ENCODE data around the gene FURIN.
A peak's percentile ranks its signal among the peaks of the same experiment; 100 is the strongest.
"Not testable (repeated sequence)": the region's sequence is repeated elsewhere in the genome, so short reads cannot be mapped to it uniquely, and the experiment has no call there.

Gene FURIN

DNA sequence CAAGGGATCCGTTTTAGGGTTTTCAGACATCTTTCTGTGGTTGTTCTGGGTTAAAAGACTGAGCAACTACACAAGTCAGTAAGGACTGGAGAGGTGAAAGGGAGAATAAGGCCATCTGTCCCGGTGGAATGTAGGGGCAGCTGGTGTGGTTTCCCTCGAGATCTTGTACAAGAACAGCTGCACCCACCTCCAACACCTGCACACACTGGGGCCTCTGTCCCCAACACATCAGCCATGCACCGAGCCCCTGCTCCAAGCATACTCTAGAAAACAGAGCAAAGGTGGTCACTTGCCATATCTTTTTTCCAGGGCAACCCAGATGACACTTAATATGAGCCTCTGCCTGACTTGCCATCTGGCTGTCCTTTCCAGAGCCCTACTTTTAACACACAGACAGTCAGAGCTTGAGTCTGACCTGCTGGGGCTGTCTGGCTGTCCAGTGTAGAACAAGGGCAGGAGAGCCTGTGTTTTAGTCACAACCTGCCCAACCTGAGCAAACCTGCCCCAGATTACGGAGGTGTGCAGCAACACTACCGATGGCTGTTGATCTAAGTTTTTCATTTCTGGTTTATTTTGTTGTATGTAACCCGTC lies 46.9 kb downstream of the FURIN start:
- DNase-seq (ENCODE audit: low spot score): no peak

DNA sequence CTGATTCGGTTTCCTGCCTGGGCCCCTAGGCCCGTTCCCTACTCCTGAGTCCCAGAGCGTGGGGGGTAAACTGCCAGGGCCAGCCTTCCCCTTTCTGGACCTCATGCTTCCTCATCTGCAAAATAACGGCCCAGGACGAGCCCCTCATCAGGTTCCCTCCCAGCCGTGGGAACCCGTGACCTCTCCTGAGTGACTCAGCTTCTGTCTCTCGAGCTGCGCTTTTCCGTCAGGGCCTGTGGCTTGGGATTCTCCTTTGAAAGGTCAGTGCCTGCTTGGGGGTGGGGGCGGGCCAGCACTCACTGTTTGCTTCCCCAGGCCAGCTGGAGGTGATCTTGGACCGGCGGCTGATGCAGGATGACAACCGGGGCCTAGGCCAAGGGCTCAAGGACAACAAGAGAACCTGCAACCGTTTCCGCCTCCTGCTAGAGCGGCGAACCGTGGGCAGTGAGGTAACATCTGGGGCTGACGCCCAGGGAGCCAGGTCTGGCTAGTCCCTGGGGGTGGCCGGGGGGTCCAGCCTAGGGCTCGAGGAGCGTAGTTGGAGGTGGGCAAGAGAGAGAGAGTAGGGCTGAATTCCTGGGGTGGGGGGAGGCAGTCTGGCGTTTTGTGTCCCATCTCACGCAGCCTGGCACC lies 47.5 kb downstream of the FURIN start:
- no peak for DNase-seq (ENCODE audit: low spot score)

DNA sequence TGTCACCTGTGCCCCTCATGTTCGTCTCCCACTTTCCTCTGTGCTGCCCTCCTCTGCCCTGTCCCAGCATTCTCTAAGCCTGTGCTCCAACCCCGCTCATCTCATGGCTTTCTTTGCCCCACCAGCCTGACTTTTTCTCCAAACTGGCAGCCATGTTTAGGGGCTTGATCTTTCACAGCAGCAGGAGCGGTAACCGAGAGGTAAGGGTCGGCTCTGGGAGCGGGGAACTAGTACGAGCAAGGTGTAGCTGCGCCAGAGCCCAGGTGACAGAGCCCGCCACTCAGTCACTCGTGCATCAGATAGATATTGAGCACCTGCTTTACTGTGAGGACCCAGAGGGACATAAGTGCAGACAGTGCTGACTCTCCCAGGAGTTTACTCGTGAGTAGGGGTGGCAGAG lies 48.1 kb downstream of the FURIN start:
- no peak for DNase-seq (ENCODE audit: low spot score)

DNA sequence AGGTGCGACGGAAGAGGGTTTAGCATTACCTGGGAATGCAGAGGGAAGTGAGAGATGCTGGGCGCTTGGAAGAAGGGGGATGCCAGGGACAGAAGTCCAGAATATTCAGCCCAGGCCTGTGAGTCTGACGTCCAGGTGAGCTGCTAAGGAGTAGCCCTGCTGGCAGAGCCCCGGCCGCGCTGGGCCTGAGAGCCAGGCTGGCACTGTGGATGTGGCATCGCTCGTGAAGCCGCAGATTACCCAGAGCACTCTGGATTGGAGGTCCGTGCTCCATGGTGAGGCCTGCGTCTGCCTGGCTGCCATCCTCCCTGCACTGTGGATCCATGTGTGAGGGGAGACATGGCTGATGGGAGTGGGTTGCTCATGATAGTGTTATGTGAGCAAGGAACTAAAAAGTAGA lies 49.2 kb downstream of the FURIN start:
- no peak for DNase-seq (ENCODE audit: low spot score)

DNA sequence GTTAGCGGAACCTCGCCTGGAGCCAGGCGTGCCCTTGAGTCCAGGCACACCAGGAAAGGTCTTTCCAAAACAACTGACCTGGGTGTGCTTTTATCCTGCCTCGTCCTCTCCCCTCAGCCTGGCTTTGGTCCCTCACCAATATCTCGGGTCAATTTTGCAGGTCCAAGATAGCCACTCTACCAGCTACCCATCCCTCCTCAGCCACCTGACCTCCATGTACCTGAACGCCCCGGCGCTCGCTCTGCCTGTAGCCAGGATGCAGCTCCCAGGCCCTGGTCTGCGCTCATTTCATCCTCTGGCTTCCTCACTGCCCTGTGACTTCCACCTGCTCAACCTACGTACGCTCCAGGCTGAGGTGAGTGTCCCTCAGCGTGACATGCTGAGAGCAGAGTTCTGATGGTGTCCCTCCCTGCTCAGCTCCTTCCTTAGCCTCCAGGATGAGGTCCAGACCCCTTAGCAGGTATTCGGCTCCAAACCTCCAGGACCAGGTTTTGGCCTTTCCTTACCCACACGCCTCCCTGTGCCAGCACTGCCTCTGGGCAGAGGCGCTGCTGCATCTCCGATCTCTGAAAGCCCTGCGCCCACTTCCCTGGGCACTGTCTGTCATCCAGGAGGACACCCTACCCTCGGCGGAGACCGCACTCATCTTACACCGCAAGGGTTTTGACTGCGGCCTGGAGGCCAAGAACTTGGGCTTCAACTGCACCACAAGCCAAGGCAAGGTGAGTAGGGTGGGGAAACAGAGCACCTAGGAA lies 49.8 kb downstream of the FURIN start:
- DNase-seq (ENCODE audit: low spot score): no peak

DNA sequence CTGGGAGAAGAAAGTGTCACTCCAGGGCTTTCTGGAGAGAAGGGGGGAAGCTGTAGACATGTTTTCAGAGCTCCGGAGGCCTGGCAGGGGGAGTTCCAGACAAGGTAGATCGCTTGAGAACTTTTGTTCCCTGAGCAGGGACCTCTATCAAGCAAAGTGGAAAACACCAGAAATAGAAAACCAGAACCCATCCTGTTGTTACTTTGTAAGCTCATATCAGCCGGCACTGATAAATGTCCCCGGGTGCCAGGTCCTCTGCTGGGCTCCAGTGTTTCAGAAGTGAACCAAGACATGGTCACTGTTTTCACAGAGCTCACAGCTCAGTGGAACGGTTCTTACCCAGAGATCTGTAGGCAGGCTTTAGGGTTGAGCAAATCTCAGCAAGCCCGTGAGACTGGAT lies 50.4 kb downstream of the FURIN start:
- DNase-seq (ENCODE audit: low spot score): no peak

DNA sequence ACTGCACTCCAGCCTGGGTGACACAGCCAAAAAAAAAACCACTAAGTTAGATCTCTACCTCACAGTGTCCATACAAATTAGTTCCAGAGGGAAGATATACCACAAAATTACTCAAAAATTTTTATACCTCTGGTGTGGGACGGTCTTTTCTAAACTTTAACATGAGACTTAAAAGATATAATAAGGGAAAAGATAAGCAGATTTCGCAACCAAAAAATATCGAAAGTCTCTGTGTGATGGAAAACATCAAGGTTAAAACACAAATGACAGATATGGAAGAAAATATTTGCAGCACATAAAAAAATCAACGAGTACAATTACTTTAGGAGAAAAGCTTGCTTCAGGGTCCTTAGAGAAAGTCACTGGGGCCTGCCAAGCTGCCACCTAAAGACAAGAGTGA lies 53.5 kb downstream of the FURIN start:
- no peak for DNase-seq (ENCODE audit: low spot score)

DNA sequence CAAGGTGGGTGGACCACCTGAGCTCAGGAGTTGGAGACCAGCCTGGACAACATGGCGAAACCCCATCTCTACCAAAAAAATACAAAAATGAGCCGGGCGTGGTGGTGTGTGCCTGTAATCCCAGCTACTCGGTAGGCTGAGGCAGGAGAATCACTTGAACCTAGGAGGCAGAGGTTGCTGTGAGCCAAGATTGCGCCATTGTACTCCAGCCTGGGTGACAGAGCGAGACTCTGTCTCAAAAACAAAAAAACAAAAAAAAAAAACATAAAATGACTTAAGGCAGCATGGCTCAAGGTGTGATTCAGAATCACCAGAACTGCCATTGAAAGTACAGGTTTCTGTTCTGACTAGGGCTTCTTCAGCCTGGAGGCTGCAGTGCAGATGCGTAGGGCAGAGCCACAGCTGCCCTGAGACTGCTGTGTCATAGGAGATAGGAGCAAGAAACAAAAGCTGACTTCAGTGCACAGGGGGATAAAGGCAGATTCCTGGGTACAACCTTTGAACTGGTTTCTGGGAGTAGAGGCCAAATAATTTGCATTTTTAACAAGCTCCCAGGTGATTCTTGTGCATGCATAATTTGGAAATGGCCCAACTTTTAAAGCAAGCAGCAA lies 54.4 kb downstream of the FURIN start:
- not testable (repeated sequence) for DNase-seq (ENCODE audit: low spot score)

DNA sequence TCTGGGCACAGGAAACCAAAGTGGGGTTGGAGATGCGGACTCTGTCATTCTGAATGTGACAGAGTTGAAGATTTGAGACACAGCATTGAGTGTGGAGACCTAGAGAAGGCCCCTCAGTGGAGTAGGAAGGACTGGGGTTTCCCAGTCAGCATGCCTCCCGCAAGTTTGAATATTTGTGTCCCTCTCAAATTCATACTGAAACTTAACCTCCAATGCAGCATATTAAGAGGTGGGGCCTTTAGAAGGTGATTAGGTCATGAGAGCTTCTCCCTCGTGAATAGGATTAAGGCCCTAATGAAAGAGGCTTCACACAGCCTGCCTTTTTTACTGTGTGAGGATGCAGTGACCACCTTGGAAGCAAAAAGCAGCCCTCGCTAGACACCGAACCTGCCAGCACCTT lies 56.0 kb downstream of the FURIN start:
- no peak for DNase-seq (ENCODE audit: low spot score)

DNA sequence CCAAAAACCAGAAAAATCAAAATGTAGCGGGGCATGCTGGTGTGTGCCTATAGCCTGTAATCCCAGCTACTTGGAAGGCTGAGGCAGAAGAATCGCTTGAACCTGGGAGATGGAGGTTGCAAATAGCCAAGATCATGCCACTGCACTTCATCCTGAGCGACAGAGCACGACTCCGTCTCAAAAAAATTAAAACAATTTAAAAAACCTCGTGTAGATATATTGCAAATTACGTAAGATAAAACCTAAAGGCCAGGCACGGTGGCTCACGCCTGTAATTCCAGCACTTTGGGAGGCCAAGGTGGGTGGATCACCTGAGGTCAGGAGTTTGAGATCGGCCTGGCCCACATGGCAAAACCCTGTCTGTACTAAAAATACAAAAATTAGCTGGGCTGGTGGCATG lies 58.4 kb downstream of the FURIN start:
- DNase-seq (ENCODE audit: low spot score): not testable (repeated sequence)

DNA sequence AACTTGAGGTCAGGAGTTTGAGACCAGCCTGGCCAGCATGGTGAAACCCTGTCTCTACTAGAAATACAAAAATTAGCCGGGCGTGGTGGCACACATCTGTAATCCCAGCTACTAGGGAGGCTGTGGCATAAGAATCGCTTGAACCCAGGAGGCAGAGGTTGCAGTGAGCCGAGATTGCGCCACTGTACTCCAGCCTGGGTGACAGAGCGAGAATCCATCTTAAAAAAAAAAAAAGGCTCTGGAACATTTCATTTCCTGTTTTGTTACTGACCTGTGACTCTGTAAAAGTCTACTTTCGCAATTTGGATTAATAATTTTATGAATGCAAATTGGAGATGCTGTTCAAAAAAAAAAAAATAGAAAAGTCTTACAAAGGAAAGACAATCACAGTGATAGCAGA lies 59.7 kb downstream of the FURIN start:
- not testable (repeated sequence) for DNase-seq (ENCODE audit: low spot score)

DNA sequence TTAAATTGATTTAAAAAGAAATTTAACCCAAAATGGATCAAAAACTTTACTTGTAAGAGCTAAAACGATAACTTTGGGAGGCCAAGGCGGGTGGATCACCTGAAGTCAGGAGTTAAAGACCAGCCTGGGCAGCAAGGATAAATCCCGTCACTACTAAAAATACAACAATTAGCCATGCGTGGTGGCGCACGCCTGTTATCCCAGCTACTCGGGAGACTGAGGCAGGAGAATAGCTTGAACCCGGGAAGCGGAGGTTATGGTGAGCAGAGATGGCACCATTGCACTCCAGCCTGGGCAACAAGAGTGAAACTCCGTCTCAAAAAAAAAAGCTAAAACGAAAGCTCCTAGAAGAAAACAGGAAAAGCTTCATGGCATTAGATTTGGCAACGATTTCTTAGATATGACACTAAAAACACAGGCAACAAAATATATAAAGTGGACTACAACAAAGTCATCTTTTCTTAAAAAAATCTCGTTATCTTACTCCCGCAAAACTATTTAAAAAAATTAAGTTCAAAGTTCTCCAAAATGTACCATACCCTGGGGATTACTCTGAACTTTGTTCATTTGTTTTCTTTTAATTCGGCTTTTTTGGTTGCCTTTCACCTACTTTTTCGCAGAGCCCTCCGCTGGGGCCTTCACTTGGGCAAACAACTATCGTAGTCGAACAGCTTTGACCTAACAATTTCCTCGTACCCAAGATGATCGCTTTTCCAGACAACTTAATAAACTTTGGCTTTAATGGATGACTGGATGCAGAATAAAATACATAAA lies 61.0 kb downstream of the FURIN start:
- no peak for DNase-seq (ENCODE audit: low spot score)

DNA sequence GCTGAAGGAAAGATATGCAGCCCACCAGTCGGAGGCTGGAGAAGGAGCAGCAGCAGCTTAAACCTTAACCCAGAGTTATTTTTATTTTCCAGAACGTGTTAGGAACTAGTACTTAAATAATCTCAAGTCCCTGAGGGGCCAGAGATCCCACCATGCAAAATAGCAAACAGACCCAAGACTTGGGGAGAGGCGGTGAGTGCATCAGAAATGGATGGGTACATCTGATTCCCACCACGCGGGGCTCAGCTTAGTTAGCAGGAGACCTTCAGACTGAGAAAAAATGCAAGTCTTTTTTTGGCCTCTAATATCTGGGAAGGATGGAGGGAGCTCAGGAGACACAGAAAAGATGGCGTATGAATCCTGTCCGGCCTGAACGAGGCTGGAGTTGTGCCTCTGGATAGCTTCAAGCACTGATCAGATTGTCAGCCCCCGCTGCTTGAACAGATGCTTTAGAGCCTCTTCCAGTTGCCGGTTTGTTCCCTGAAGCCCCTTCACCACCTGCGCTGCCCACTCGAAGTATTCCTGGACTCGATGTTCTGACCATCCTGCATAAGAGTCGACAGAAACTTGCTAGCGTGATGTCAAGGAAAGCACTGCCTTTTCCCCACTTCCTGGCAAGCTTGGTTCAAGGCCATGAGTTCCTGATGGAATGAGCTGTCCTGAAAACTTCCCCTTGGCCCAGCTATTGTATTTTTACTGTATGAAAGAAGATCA lies 62.6 kb downstream of the FURIN start:
- no peak for DNase-seq (ENCODE audit: low spot score)

DNA sequence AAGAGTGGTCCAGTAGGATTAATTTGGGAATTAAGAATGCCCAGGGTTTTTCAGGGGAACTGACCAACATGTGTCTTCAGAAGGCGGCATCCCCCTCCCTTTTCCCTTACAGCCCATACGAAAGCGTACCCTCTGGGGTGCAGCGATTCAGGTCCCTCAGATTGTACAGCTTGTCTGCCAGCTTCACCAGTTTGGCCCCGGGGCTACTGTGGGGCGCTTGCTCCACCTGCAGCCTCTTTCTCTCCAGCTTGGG lies 63.1 kb downstream of the FURIN start:
- no peak for DNase-seq (ENCODE audit: low spot score)

DNA sequence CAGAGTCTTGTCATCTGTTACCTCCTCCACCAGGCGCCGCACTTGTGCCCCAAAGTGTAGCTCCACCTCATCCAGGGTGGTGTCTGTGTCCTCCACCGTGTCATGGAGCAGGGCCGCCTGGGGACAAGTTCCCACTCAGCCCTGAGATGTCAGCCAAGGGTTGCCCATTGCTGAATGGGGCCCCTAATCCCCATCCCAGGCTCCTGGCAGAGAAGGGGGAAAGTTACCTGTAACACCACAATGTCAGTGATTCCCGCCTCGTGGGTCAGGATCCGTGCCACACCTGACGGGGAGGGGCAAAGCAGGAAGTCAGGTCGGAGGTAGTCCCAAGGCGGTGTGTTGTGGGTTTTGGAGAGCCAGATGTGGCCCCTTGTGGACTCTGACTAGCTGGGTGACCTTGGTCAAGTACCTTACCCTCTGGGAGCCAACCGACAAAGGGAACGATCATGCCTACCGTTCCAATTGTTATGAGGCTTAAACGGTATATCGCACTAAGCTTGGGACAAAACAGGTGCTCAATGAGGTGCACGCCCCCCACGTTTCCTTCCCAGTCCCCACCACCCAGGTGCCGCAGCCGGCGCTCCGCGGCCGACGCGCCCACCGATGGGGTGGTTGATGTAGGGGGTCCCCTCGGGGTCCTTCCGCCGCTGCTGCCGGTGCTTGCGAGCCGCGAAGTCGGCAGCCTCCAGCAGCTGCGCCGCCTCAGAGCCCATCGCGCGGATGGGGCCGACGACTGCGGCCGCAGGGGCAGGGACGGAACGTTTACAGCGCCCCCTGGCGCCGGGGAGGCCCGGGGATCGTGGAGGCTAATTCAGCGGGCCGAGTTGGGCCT lies 63.7 kb downstream of the FURIN start, which contains the start of gene HDDC3:
Gene HDDC3, minus strand, starts transcription at position 722 of the 832 bp plus-strand sequence. Its CDS starts 9 bp downstream, at position 713.
- peak; percentile 88 for DNase-seq (ENCODE audit: low spot score)

DNA sequence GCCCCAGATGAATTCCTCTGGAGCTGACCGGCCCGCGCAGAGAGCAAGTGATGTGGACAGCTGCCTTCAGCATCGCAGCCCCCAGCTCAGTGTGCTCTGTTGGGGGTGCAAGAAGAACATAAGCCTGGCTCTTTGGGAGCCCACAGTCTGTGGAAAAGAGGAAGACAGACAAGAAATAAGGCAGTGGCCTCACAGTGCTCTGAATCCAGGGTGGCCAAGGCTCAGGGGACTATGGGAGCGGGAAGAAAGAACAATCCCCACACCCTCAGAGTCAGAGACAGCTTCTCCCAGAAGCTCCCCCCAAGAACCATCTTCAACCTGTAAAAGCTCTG lies 64.2 kb downstream of the FURIN start:
- DNase-seq (ENCODE audit: low spot score): no peak

Measured in CD4-positive, alpha-beta T cell treated with Interleukin-15 for 4 hours (primary cell).